ENCODE data around the gene TFE3. TPM values are rescaled to one million over a fixed set of nuclear protein-coding genes. Genes with fewer than 3 reads are reported as not detected.

TFE3 gene
- polyA plus RNA-seq, 1 donor (not counting 4 experiments of a cell fraction or from before 2014, with no cell fraction given): 13.2 TPM

DNA sequence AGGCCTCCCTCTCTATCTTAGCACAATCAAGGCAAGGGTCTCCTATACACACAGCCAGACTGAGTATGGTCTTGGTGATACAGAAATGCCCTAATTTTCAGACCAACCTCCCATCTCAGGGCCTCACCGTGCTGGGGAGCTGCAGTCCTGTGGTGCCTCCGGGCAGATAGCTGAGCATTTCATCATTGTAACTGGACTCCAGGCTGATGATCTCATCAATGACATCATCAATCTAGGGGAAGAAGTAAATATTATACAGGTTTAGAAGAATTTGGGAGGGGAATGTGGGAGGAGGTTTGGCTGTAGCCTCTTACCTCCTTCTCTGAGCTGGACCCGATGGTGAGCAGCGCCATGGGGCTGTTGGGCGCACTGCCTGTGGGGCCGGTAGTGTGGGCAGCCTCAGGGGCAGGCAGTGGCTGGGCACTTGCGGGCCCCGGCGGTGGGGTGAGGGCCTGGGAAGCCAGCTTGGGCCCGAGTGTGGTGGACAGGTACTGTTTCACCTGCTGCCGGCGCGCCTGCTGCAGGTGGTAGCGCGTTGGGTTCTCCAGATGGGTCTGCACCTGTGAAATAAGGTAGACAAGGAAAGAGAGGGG is 5.2 kb downstream of the TFE3 start:
- Histone ChIP-seq H3K27me3 (ENCODE audit: control insufficient read depth, extremely low read depth, insufficient read depth, low read length) (no peaks in the 10 kb centered on the region), H3K9ac (ENCODE audit: control insufficient read depth, extremely low read depth, insufficient read depth, low read length) (no peak overlapping the region), H3K4me3 (ENCODE audit: control insufficient read depth in 2 of 3, extremely low read depth in 1 of 3, insufficient read depth in 2 of 3, low read depth in 1 of 3, low read length in 3 of 3) (no peak overlapping the region), H4K20me1 (ENCODE audit: control insufficient read depth, extremely low read depth, insufficient read depth, low read length) (no peaks in the 10 kb centered on the region), H3K9me1 (ENCODE audit: control insufficient read depth, extremely low read depth, insufficient read depth, low read length) (no peaks in the 10 kb centered on the region), H3K27ac (ENCODE audit: control insufficient read depth, insufficient read depth, low read length) (no peak overlapping the region), H3K4me2 (ENCODE audit: control insufficient read depth, extremely low read depth, insufficient read depth, low read depth, low read length) (no peak overlapping the region), H3K4me1 (ENCODE audit: control insufficient read depth, extremely low read depth, insufficient read depth, low read length) (peaks cover 16% of the 10 kb centered on the region), H3K36me3 (ENCODE audit: control insufficient read depth in 2 of 2, extremely low read depth in 1 of 2, insufficient read depth in 2 of 2, low read length in 2 of 2) (peaks cover 12 to 29% of the 10 kb centered on the region in 2 experiments), H3K79me2 (ENCODE audit: control insufficient read depth, insufficient read depth, low read length) (peaks cover 27% of the 10 kb centered on the region), H2AFZ (ENCODE audit: control insufficient read depth, low read length) (no peak overlapping the region), H3K9me3 (ENCODE audit: control insufficient read depth, low read depth, low read length) (no peaks in the 10 kb centered on the region)
- no peak for DNase-seq (ENCODE audit: low read depth, low spot score)
- no peak for FAIRE-seq
- TF ChIP-seq EZH2 (IDR thresholded peaks at IDR 0.05; ENCODE audit: low read length): no peak
- no peak for TF ChIP-seq CTCF (optimal IDR thresholded peaks at IDR 0.05 in 1 of 3, IDR thresholded peaks at IDR 0.05 in 1 of 3, conservative IDR thresholded peaks at IDR 0.05 in 1 of 3; ENCODE audit: extremely low read depth in 1 of 3, insufficient read depth in 2 of 3, low read length in 3 of 3)
- dilution Hi-C loops (cut with MboI; ENCODE audit: extremely low pct_ligation_motif_present, low sequenced_read_pairs): no loop called here

DNA sequence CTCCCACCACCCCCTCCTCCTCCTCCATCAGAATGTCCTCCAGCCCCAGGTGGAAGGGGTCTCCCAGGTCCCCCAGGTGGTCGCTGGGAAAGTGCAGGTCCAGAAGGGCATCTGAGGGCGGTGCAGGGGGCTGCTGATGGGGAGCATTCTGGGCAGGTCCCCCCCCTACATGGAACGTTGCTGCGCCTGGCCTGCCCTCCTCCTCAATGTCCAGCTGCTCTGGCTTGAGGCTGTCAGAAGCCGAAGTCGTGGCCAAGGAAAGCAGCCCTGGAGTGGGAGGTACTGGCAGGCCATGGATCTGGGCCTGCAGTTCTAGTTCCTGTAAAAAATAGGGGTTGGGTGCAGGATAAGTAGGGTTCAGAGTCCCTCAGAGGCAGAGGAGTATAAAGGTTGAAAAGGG is 12.9 kb downstream of the TFE3 start:
- Histone ChIP-seq H3K4me1 (ENCODE audit: control insufficient read depth, extremely low read depth, insufficient read depth, low read length) (peaks cover 5% of the 10 kb centered on the region), H4K20me1 (ENCODE audit: control insufficient read depth, extremely low read depth, insufficient read depth, low read length) (no peaks in the 10 kb centered on the region), H3K9me1 (ENCODE audit: control insufficient read depth, extremely low read depth, insufficient read depth, low read length) (no peaks in the 10 kb centered on the region), H3K9ac (ENCODE audit: control insufficient read depth, extremely low read depth, insufficient read depth, low read length) (no peak overlapping the region), H3K4me2 (ENCODE audit: control insufficient read depth, extremely low read depth, insufficient read depth, low read depth, low read length) (no peak overlapping the region), H2AFZ (ENCODE audit: control insufficient read depth, low read length) (no peak overlapping the region), H3K79me2 (ENCODE audit: control insufficient read depth, insufficient read depth, low read length) (no peaks in the 10 kb centered on the region), H3K9me3 (ENCODE audit: control insufficient read depth, low read depth, low read length) (no peaks in the 10 kb centered on the region), H3K4me3 (ENCODE audit: control insufficient read depth in 2 of 3, extremely low read depth in 1 of 3, insufficient read depth in 2 of 3, low read depth in 1 of 3, low read length in 3 of 3) (no peak overlapping the region), H3K27me3 (ENCODE audit: control insufficient read depth, extremely low read depth, insufficient read depth, low read length) (no peaks in the 10 kb centered on the region), H3K36me3 (ENCODE audit: control insufficient read depth in 2 of 2, extremely low read depth in 1 of 2, insufficient read depth in 2 of 2, low read length in 2 of 2) (peaks cover 12 to 16% of the 10 kb centered on the region in 2 experiments), H3K27ac (ENCODE audit: control insufficient read depth, insufficient read depth, low read length) (no peak overlapping the region)
- dilution Hi-C loops (cut with MboI; ENCODE audit: extremely low pct_ligation_motif_present, low sequenced_read_pairs): no loop called here
- TF ChIP-seq CTCF (optimal IDR thresholded peaks at IDR 0.05 in 1 of 3, IDR thresholded peaks at IDR 0.05 in 1 of 3, conservative IDR thresholded peaks at IDR 0.05 in 1 of 3; ENCODE audit: extremely low read depth in 1 of 3, insufficient read depth in 2 of 3, low read length in 3 of 3) (no peak), EZH2 (IDR thresholded peaks at IDR 0.05; ENCODE audit: low read length) (no peak)
- FAIRE-seq (no peak), DNase-seq (ENCODE audit: low read depth, low spot score) (no peak)
